H1 (cell line): ENCODE results near the gene GOLGA1.

ENCODE experiments used
- BRCA1 ChIP-seq: IDR thresholded peaks from 2 replicates; pipeline ENCODE4 v1.6.1; 2012; ENCODE audit warnings: low read depth, low read length, improper control_type of control experiment
- CEBPB ChIP-seq: IDR thresholded peaks from 2 replicates; pipeline ENCODE4 v1.6.1; 2012; ENCODE audit warnings: low read depth, low read length
- CHD2 ChIP-seq: IDR thresholded peaks from 2 replicates; pipeline ENCODE4 v1.6.1; 2012; ENCODE audit warnings: low read length, improper control_type of control experiment
- E2F6 ChIP-seq: IDR thresholded peaks from 2 replicates; pipeline ENCODE4 v1.6.1; 2012; ENCODE audit warnings: inconsistent platforms
- GABPA ChIP-seq: IDR thresholded peaks from 2 replicates; pipeline ENCODE4 v1.6.1; 2011; ENCODE audit warnings: mild to moderate bottlenecking, low read length, moderate library complexity, borderline replicate concordance; ENCODE audit not compliant: insufficient read depth
- HDAC6 ChIP-seq: IDR thresholded peaks from one replicate; pipeline ENCODE4 v1.7.1; 2012; ENCODE audit warnings: low read depth, mild to moderate bottlenecking, inconsistent platforms, low read length, moderate library complexity
- NRF1 ChIP-seq: IDR thresholded peaks from 2 replicates; pipeline ENCODE4 v1.6.1; 2011; ENCODE audit warnings: mild to moderate bottlenecking, low read depth, low read length, improper control_type of control experiment
- POLR2A ChIP-seq, 2 experiments: IDR thresholded peaks; 1 replicate in 1 of 2; 2 replicates in 1 of 2; pipeline ENCODE4 v1.6.1; 2011; ENCODE audit warnings: low read depth in 2 of 2, low read length in 2 of 2, mild to moderate bottlenecking in 2 of 2; ENCODE audit errors: control extremely low read depth in 1 of 2
- RBBP5 ChIP-seq: IDR thresholded peaks from 2 replicates; pipeline ENCODE4 v1.7.1; 2012; ENCODE audit warnings: low read depth, mild to moderate bottlenecking, inconsistent platforms, low read length, moderate library complexity, borderline replicate concordance
- RFX5 ChIP-seq: IDR thresholded peaks from 2 replicates; pipeline ENCODE4 v1.6.1; 2011; ENCODE audit warnings: low read depth, low read length, improper control_type of control experiment, borderline replicate concordance
- RXRA ChIP-seq: IDR thresholded peaks from 2 replicates; pipeline ENCODE4 v1.6.1; 2011; ENCODE audit warnings: low read depth, mild to moderate bottlenecking, low read length, moderate library complexity; ENCODE audit not compliant: insufficient read depth
- SP2 ChIP-seq: IDR thresholded peaks from 2 replicates; pipeline ENCODE4 v1.6.1; 2012; ENCODE audit warnings: mild to moderate bottlenecking, low read length, inconsistent platforms
- TF ChIP-seq, protein P1 (sequence below), 3 experiments: IDR thresholded peaks; 1 replicate in 2 of 3; 2 replicates in 1 of 3; pipeline versions ENCODE4 v1.5.1 to v1.6.1; 2011; ENCODE audit warnings: low read length in 3 of 3, mild to moderate bottlenecking in 3 of 3, inconsistent platforms in 2 of 3, low read depth in 1 of 3, moderate library complexity in 1 of 3; ENCODE audit not compliant: insufficient read depth in 1 of 3; ENCODE audit errors: control extremely low read depth in 1 of 3
- TF ChIP-seq, protein P2 (sequence below): IDR thresholded peaks from 2 replicates; pipeline ENCODE4 v1.6.1; 2011; ENCODE audit warnings: low read length, improper control_type of control experiment

- TF ChIP-seq BRCA1, result no peak
- TF ChIP-seq E2F6, result no peak
- no peak for TF ChIP-seq GABPA
- no peak for TF ChIP-seq RXRA
- TF ChIP-seq NRF1, result no peak
- TF ChIP-seq POLR2A (IDR thresholded peaks at IDR 0.05; ENCODE audit: control extremely low read depth in 1 of 2, low read depth in 2 of 2, low read length in 2 of 2), result no peak
- TF ChIP-seq, protein P1, sequence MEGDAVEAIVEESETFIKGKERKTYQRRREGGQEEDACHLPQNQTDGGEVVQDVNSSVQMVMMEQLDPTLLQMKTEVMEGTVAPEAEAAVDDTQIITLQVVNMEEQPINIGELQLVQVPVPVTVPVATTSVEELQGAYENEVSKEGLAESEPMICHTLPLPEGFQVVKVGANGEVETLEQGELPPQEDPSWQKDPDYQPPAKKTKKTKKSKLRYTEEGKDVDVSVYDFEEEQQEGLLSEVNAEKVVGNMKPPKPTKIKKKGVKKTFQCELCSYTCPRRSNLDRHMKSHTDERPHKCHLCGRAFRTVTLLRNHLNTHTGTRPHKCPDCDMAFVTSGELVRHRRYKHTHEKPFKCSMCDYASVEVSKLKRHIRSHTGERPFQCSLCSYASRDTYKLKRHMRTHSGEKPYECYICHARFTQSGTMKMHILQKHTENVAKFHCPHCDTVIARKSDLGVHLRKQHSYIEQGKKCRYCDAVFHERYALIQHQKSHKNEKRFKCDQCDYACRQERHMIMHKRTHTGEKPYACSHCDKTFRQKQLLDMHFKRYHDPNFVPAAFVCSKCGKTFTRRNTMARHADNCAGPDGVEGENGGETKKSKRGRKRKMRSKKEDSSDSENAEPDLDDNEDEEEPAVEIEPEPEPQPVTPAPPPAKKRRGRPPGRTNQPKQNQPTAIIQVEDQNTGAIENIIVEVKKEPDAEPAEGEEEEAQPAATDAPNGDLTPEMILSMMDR (IDR thresholded peaks at IDR 0.05; ENCODE audit: control extremely low read depth in 1 of 3, insufficient read depth in 1 of 3, low read depth in 1 of 3, low read length in 3 of 3), result no peak
- no peak for TF ChIP-seq RBBP5
- TF ChIP-seq, protein P2, sequence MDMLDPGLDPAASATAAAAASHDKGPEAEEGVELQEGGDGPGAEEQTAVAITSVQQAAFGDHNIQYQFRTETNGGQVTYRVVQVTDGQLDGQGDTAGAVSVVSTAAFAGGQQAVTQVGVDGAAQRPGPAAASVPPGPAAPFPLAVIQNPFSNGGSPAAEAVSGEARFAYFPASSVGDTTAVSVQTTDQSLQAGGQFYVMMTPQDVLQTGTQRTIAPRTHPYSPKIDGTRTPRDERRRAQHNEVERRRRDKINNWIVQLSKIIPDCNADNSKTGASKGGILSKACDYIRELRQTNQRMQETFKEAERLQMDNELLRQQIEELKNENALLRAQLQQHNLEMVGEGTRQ, result no peak
- no peak for TF ChIP-seq CEBPB
- no peak for TF ChIP-seq CHD2
- TF ChIP-seq RFX5, result no peak
- TF ChIP-seq SP2, result no peak
- no peak for TF ChIP-seq HDAC6
Observed at GRCh38 chr9:124854161-124854560, 86.7 kb downstream of the GOLGA1 start.
